K562 (cell line): ENCODE data around the gene STAMBPL1.

Source experiments
- TF ChIP-seq, protein P1 (sequence below): sonication (generic); formaldehyde crosslinking; IDR thresholded peaks from 2 replicates; pipeline ENCODE4 v1.5.0; 2020; ENCODE audit warnings: missing genetic modification reagents
- TF ChIP-seq, protein P2 (sequence below): fragments of 250-450 bp; sonication (Bioruptor Pico); IDR thresholded peaks from 2 replicates; pipeline ENCODE4 v1.5.0; 2020; ENCODE audit warnings: mild to moderate bottlenecking, borderline replicate concordance

DNA sequence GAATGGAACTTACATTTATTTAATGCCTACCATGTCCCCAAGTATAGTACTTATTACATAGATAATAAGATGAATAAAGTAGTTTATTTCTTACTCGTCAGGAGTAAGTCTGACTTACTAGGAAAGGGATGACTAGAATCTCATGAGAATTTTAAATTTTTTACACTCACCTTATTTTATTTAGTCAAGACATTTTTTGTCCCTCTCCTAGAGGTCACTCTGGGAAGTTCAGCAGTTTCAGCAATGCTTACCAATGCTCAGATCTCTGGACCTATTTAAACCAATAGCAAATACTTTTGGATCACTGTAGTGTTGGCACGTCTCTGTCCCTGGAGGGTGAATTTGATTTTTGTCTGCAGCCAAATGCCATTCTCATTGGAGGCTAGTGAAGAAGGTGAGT, 83.3 kb downstream of the STAMBPL1 start:
- TF ChIP-seq, protein P1, sequence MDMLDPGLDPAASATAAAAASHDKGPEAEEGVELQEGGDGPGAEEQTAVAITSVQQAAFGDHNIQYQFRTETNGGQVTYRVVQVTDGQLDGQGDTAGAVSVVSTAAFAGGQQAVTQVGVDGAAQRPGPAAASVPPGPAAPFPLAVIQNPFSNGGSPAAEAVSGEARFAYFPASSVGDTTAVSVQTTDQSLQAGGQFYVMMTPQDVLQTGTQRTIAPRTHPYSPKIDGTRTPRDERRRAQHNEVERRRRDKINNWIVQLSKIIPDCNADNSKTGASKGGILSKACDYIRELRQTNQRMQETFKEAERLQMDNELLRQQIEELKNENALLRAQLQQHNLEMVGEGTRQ = no peak
- TF ChIP-seq, protein P2, sequence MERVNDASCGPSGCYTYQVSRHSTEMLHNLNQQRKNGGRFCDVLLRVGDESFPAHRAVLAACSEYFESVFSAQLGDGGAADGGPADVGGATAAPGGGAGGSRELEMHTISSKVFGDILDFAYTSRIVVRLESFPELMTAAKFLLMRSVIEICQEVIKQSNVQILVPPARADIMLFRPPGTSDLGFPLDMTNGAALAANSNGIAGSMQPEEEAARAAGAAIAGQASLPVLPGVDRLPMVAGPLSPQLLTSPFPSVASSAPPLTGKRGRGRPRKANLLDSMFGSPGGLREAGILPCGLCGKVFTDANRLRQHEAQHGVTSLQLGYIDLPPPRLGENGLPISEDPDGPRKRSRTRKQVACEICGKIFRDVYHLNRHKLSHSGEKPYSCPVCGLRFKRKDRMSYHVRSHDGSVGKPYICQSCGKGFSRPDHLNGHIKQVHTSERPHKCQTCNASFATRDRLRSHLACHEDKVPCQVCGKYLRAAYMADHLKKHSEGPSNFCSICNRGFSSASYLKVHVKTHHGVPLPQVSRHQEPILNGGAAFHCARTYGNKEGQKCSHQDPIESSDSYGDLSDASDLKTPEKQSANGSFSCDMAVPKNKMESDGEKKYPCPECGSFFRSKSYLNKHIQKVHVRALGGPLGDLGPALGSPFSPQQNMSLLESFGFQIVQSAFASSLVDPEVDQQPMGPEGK (CRISPR knock-in tag) = no peak
